ENCODE measurements around the gene ZRANB1. TPM values are rescaled to one million over a fixed set of nuclear protein-coding genes. Genes with fewer than 3 reads are reported as not detected.
A peak's percentile ranks its signal among the peaks of the same experiment; 100 is the strongest.

Gene ZRANB1
- total RNA-seq, 4 donors from 2014 or later: 35.5 to 48.7 (median 44.3) TPM

- WGBS, 2 donors (ENCODE audit: low coverage in 1 of 2): 48 to 65% methylated on average over 10 to 11 of the region's 11 CpGs
- Histone ChIP-seq H3K36me3 (peaks cover 0 to 3% of the 10 kb centered on the region in 2 donors), H3K27me3 (no peaks in the 10 kb centered on the region), H3K4me3 (no peak overlapping the region), H3K9me3 (no peaks in the 10 kb centered on the region), H3K27ac (no peak overlapping the region), H3K4me1 (peaks cover 7 to 100% (median 16%) of the 10 kb centered on the region in 3 donors)
- ATAC-seq: peak; percentile 60
- TF ChIP-seq POLR2A (IDR thresholded peaks at IDR 0.05) (no peak), POLR2AphosphoS5 (IDR thresholded peaks at IDR 0.05) (no peak), EP300 (IDR thresholded peaks at IDR 0.05) (no peak), CTCF (IDR thresholded peaks at IDR 0.05) (no peak)
These were observed 620 bp downstream of the ZRANB1 start for GRCh38 chr10:124942317-124943169.

- ATAC-seq: no peak
- peaks cover 0 to 3% of the 10 kb centered on the region in 2 donors for H3K36me3 ChIP-seq
- no peak overlapping the region for H3K27ac ChIP-seq
- no peak overlapping the region for H3K4me3 ChIP-seq
- H3K27me3 ChIP-seq: no peaks in the 10 kb centered on the region
- H3K9me3 ChIP-seq: no peaks in the 10 kb centered on the region
- H3K4me1 ChIP-seq: peaks cover 7 to 100% (median 18%) of the 10 kb centered on the region in 3 donors
- WGBS, 2 donors (ENCODE audit: low coverage in 1 of 2): 71 to 81% methylated on average over 9 of the region's 9 CpGs
- TF ChIP-seq POLR2AphosphoS5 (IDR thresholded peaks at IDR 0.05) (peak; percentile 2), CTCF (IDR thresholded peaks at IDR 0.05) (no peak), EP300 (IDR thresholded peaks at IDR 0.05) (no peak), POLR2A (IDR thresholded peaks at IDR 0.05) (no peak)
These were observed 1.6 kb downstream of the ZRANB1 start for GRCh38 chr10:124943301-124944092.

GRCh38 chr10:124944982-124945381 lies 3.1 kb downstream of the ZRANB1 start:
- no peaks in the 10 kb centered on the region for H3K9me3 ChIP-seq
- peak; percentile 52 for TF ChIP-seq POLR2AphosphoS5 (IDR thresholded peaks at IDR 0.05)
- TF ChIP-seq EP300 (IDR thresholded peaks at IDR 0.05): no peak
- peak; percentile 59 for ATAC-seq
- peaks cover 0 to 3% of the 10 kb centered on the region in 2 donors for H3K36me3 ChIP-seq
- no peaks in the 10 kb centered on the region for H3K27me3 ChIP-seq
- H3K27ac ChIP-seq: no peak overlapping the region
- no peak overlapping the region for H3K4me3 ChIP-seq
- 69 to 72% methylated on average over 2 of the region's 2 CpGs for WGBS, 2 donors (ENCODE audit: low coverage in 1 of 2)
- peaks cover 7 to 87% (median 18%) of the 10 kb centered on the region in 3 donors for H3K4me1 ChIP-seq

GRCh38 chr10:124946945-124947344 lies 5.0 kb downstream of the ZRANB1 start:
- no peaks in the 10 kb centered on the region for H3K9me3 ChIP-seq
- WGBS, 2 donors (ENCODE audit: low coverage in 1 of 2): 64 to 78% methylated on average over 2 of the region's 2 CpGs
- peaks cover 7 to 67% (median 18%) of the 10 kb centered on the region in 3 donors for H3K4me1 ChIP-seq
- TF ChIP-seq CTCF (IDR thresholded peaks at IDR 0.05) (no peak), POLR2A (IDR thresholded peaks at IDR 0.05) (no peak), EP300 (IDR thresholded peaks at IDR 0.05) (no peak), POLR2AphosphoS5 (IDR thresholded peaks at IDR 0.05) (no peak)
- no peak for ATAC-seq
- no peak overlapping the region for H3K4me3 ChIP-seq
- H3K36me3 ChIP-seq: peaks cover 0 to 3% of the 10 kb centered on the region in 2 donors
- H3K27me3 ChIP-seq: no peaks in the 10 kb centered on the region
- no peak overlapping the region for H3K27ac ChIP-seq

- no peak for ATAC-seq
- Histone ChIP-seq H3K4me3 (no peak overlapping the region), H3K36me3 (peaks cover 0 to 3% of the 10 kb centered on the region in 2 donors), H3K4me1 (peaks cover 0 to 55% (median 7%) of the 10 kb centered on the region in 3 donors), H3K27ac (no peak overlapping the region), H3K9me3 (no peaks in the 10 kb centered on the region), H3K27me3 (no peaks in the 10 kb centered on the region)
- 94 to 98% methylated on average over 2 to 3 of the region's 5 CpGs for WGBS, 2 donors (ENCODE audit: low coverage in 1 of 2)
- TF ChIP-seq EP300 (IDR thresholded peaks at IDR 0.05) (no peak), POLR2AphosphoS5 (IDR thresholded peaks at IDR 0.05) (no peak), POLR2A (IDR thresholded peaks at IDR 0.05) (no peak), CTCF (IDR thresholded peaks at IDR 0.05) (no peak)
These were observed 7.6 kb downstream of the ZRANB1 start for GRCh38 chr10:124949543-124949942.

Data from gastroesophageal sphincter (tissue), 4 donors.